Measurements from ENCODE around the gene KCNMA1.

GRCh38 chr10:77219046-77219445 lies 418.6 kb downstream of the KCNMA1 start:
- TF ChIP-seq, protein P1, sequence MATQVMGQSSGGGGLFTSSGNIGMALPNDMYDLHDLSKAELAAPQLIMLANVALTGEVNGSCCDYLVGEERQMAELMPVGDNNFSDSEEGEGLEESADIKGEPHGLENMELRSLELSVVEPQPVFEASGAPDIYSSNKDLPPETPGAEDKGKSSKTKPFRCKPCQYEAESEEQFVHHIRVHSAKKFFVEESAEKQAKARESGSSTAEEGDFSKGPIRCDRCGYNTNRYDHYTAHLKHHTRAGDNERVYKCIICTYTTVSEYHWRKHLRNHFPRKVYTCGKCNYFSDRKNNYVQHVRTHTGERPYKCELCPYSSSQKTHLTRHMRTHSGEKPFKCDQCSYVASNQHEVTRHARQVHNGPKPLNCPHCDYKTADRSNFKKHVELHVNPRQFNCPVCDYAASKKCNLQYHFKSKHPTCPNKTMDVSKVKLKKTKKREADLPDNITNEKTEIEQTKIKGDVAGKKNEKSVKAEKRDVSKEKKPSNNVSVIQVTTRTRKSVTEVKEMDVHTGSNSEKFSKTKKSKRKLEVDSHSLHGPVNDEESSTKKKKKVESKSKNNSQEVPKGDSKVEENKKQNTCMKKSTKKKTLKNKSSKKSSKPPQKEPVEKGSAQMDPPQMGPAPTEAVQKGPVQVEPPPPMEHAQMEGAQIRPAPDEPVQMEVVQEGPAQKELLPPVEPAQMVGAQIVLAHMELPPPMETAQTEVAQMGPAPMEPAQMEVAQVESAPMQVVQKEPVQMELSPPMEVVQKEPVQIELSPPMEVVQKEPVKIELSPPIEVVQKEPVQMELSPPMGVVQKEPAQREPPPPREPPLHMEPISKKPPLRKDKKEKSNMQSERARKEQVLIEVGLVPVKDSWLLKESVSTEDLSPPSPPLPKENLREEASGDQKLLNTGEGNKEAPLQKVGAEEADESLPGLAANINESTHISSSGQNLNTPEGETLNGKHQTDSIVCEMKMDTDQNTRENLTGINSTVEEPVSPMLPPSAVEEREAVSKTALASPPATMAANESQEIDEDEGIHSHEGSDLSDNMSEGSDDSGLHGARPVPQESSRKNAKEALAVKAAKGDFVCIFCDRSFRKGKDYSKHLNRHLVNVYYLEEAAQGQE (IDR thresholded peaks at IDR 0.05; ENCODE audit: low read depth, low read length), result no peak
- TF ChIP-seq ZBTB33 (IDR thresholded peaks at IDR 0.05), result no peak
- no peak for TF ChIP-seq CREB1 (IDR thresholded peaks at IDR 0.05; ENCODE audit: low read depth)
- no peak for TF ChIP-seq MEF2A (IDR thresholded peaks at IDR 0.05; ENCODE audit: insufficient read depth, low read depth, low read length)
- no peak for TF ChIP-seq CHD2 (IDR thresholded peaks at IDR 0.05; ENCODE audit: borderline replicate concordance, low read depth, low read length)
- TF ChIP-seq MTA2 (IDR thresholded peaks at IDR 0.05; ENCODE audit: low read depth), result no peak
- TF ChIP-seq HDAC2 (IDR thresholded peaks at IDR 0.05), result no peak
- no peak for TF ChIP-seq MXI1 (IDR thresholded peaks at IDR 0.05; ENCODE audit: low read depth, low read length)
- TF ChIP-seq RFX5 (IDR thresholded peaks at IDR 0.05; ENCODE audit: low read depth, low read length), result no peak
- no peak for TF ChIP-seq TAF1 (IDR thresholded peaks at IDR 0.05; ENCODE audit: borderline replicate concordance, low read depth, low read length)
